Kidney (tissue), 14 donors: ENCODE data around the gene GNB5. TPM values are rescaled to one million over a fixed set of nuclear protein-coding genes. Genes with fewer than 3 reads are reported as not detected.

ENCODE experiments used
- DNase-seq, 5 donors: peaks; one replicate each; pipeline ENCODE4 v3.0.0-alpha.2; 2013 to 2020
- FAIRE-seq: peaks from 2 replicates; lab custom pipeline; 2012; peaks lifted over from hg19 to GRCh38; lab: Jason Lieb, UNC
- H3K27ac ChIP-seq, 2 donors: one replicate each; pipeline ENCODE4 v1.7.0; 2013; ENCODE audit warnings: low read depth in 2 of 2, low read length in 2 of 2, inconsistent platforms in 1 of 2
- H3K27me3 ChIP-seq: one replicate; pipeline ENCODE4 v1.7.1; 2013; ENCODE audit warnings: low read length, inconsistent platforms; ENCODE audit not compliant: control insufficient read depth, insufficient read depth
- H3K36me3 ChIP-seq, 3 donors: one replicate each; pipeline versions ENCODE4 v1.7.0 to v1.7.1; 2013; ENCODE audit warnings: low read length in 3 of 3, control low read depth in 1 of 3, inconsistent platforms in 1 of 3; ENCODE audit not compliant: insufficient read depth in 3 of 3, control insufficient read depth in 2 of 3
- H3K4me1 ChIP-seq, 3 donors: one replicate each; pipeline versions ENCODE4 v1.7.0 to v1.7.1; 2013; ENCODE audit warnings: low read length in 3 of 3, inconsistent platforms in 1 of 3, low read depth in 1 of 3; ENCODE audit not compliant: control insufficient read depth in 2 of 3, insufficient read depth in 2 of 3
- H3K4me3 ChIP-seq, 3 donors: one replicate each; pipeline versions ENCODE4 v1.7.0 to v1.8.1; 2013; ENCODE audit warnings: low read length in 3 of 3, control low read depth in 1 of 3, inconsistent platforms in 1 of 3
- H3K9ac ChIP-seq, 3 donors: one replicate each; pipeline versions ENCODE4 v1.7.0 to v1.7.1; 2013; ENCODE audit warnings: low read length in 3 of 3, control low read depth in 1 of 3, inconsistent platforms in 1 of 3
- H3K9me3 ChIP-seq, 3 donors: one replicate each; pipeline versions ENCODE4 v1.7.0 to v1.7.1; 2013; ENCODE audit warnings: low read length in 3 of 3, control low read depth in 1 of 3, inconsistent platforms in 1 of 3; ENCODE audit not compliant: control insufficient read depth in 2 of 3, insufficient read depth in 1 of 3
- intact Hi-C: fragments of 100-400 bp; cut with DNase I; formaldehyde crosslinking; loops from one replicate; pipeline ENCODE4 v1.11.1; 2022
- polyA plus RNA-seq: library from polyadenylated mRNA; stranded (reverse); fragments of 350-450 nt; fragmentation: Illumina TruSeq; extraction: RNeasy Lipid Tissue Mini Kit (QIAGEN cat#74804); gene quantifications from one replicate; pipeline ENCODE4 v1.2.3, GENCODE V29; 2014; ENCODE audit warnings: low read depth, low replicate concordance; ENCODE audit not compliant: insufficient read depth
- total RNA-seq: library from RNA; stranded (reverse); fragmentation: NEBNext Ultra II Directional; extraction: Animal tissue kit (Norgen Biotek cat#: 25700); gene quantifications from one replicate; pipeline ENCODE4 v1.2.1, GENCODE V29; 2021
- TF ChIP-seq, protein P1 (sequence below): IDR thresholded peaks from 3 replicates; pipeline ENCODE4 v1.5.1; 2012; ENCODE audit warnings: mild to moderate bottlenecking, moderate library complexity, borderline replicate concordance; ENCODE audit not compliant: insufficient read depth; ENCODE audit errors: extremely low read depth
- donor health status: control.
- donor health status: control.
- donor health status: control.
- donor health status: control.
- donor health status: control.
- donor health status: DM: yes; HTN: yes; CAD: no.
- donor health status: Normal renal cell carcinoma (clear cell type).

GNB5 gene
- total and polyA plus RNA-seq, 2 donors from 2014 or later, result 28.3 to 43.6 TPM

DNA sequence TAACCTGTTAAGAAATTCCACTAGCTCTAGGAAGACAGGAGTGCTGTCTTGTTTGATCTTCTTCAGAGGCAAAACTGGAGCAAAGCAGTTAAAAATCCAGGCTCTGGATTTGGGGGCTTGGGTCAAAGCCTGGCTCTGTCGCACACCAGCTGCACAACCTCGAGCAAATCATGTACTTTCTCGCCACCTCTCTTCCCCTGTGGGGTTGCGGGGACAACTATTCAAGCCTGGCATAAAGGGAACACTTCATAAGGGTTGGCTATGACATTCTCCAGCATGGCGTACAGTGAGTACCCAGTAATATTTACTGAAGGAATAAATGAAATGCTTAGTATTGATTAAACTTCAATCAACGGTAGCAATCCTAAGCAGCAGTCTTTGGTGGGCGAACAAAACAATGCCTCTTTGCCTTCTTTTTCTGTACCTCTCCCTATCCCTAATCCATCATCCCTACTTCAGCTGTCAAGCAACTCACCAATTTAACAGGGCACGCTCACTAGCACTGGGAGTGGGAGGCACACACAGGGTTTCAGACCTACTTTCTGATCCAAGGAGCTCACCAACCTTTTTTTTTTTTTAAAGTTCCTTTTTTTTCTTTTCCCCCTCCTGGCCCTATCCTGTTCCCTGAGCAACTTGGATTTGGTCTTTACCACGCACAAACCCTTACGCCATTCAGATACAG is 33.0 kb downstream of the GNB5 start:
- intact Hi-C loops, result no loop called here
- no peaks in the 10 kb centered on the region for H3K27me3 ChIP-seq
- H3K4me3 ChIP-seq, result no peak overlapping the region
- H3K9ac ChIP-seq, result no peak overlapping the region
- peaks cover 0 to 5% (median 0%) of the 10 kb centered on the region in 3 donors for H3K4me1 ChIP-seq
- H3K36me3 ChIP-seq, result peaks cover 0 to 7% (median 0%) of the 10 kb centered on the region in 3 donors
- TF ChIP-seq, protein P1, sequence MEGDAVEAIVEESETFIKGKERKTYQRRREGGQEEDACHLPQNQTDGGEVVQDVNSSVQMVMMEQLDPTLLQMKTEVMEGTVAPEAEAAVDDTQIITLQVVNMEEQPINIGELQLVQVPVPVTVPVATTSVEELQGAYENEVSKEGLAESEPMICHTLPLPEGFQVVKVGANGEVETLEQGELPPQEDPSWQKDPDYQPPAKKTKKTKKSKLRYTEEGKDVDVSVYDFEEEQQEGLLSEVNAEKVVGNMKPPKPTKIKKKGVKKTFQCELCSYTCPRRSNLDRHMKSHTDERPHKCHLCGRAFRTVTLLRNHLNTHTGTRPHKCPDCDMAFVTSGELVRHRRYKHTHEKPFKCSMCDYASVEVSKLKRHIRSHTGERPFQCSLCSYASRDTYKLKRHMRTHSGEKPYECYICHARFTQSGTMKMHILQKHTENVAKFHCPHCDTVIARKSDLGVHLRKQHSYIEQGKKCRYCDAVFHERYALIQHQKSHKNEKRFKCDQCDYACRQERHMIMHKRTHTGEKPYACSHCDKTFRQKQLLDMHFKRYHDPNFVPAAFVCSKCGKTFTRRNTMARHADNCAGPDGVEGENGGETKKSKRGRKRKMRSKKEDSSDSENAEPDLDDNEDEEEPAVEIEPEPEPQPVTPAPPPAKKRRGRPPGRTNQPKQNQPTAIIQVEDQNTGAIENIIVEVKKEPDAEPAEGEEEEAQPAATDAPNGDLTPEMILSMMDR, result no peak
- H3K27ac ChIP-seq, result no peak overlapping the region
- FAIRE-seq (no peak), DNase-seq (no peak)
- H3K9me3 ChIP-seq, result no peaks in the 10 kb centered on the region

DNA sequence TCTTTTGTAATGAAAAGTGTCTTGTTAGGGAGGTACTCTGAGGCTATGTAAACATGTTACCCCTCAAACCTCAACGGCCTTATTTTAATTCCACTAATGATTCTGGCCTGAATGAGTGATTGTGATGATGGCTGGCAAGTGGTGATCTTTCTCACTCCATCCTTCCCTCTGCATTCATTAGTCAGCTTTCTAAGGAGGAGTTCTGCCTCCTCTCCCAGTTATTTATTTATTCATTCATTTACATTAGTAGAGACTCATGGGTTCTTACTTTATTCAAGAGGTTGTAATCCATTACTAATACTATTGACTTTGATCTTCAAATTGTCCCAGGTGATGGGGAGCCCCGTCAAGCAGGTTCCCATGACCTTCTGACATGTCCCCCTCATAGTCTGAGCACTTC is 35.3 kb downstream of the GNB5 start:
- no peak overlapping the region for H3K9ac ChIP-seq
- FAIRE-seq (no peak), DNase-seq (no peak)
- peaks cover 0 to 5% (median 0%) of the 10 kb centered on the region in 3 donors for H3K4me1 ChIP-seq
- H3K36me3 ChIP-seq, result peaks cover 0 to 11% (median 0%) of the 10 kb centered on the region in 3 donors
- TF ChIP-seq, protein P1, result no peak
- no peaks in the 10 kb centered on the region for H3K27me3 ChIP-seq
- intact Hi-C loops, result no loop called here
- H3K27ac ChIP-seq, result no peak overlapping the region
- H3K4me3 ChIP-seq, result no peak overlapping the region
- no peaks in the 10 kb centered on the region for H3K9me3 ChIP-seq

DNA sequence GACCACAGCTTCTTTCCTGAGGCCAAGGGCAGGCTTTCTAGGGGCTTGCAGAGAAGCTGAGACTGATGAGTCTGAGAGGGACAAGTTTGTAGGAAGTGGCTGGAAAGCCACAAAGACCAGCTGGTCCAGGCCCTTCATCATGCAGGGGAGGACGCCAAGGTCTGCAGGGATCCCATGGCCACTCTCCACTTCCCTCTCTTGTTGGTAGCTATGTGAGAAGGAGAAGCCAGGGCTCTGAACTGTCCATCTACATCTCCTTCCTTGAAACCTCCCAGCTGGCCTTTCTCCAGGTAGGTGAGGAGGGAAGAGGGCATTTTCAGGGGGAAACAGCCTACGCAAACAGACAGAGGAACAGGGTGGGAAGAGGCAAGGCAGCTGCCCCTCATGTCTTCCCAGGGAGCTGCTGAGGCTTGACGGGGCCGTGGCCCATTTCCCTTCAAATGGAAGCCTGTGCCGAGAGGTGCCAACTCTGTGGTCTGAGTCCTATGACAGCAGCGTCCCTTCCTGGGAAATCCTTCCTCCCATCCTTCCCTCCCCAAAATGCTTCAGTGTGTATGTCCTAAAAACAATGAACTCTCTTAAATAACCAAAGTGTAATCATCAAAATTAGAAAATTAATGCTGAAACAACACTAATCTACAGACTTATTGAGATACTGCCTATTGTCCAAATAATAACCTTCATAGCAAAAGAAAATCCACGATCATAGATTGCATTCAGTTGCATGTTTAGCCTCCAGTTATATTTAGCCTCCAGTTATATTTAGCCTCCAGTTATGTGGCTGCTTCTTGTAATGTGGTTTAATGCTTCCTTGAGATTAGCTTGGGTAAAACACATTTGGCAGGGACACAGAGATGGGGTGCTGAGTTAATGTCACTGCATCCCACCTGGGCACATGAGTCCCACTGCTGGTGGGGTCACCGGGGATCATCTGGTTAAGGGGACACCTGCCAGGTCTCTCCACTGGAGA is 36.0 kb downstream of the GNB5 start:
- H3K27ac ChIP-seq, result no peak overlapping the region
- no peak overlapping the region for H3K9ac ChIP-seq
- peaks cover 0 to 11% (median 0%) of the 10 kb centered on the region in 3 donors for H3K36me3 ChIP-seq
- DNase-seq, result no peak
- TF ChIP-seq, protein P1, result no peak
- intact Hi-C loops, result no loop called here
- FAIRE-seq, result no peak
- H3K4me3 ChIP-seq, result no peak overlapping the region
- no peaks in the 10 kb centered on the region for H3K27me3 ChIP-seq
- peaks cover 0 to 5% (median 0%) of the 10 kb centered on the region in 3 donors for H3K4me1 ChIP-seq
- H3K9me3 ChIP-seq, result no peaks in the 10 kb centered on the region
